K562 (cell line): ENCODE results near the gene RNF213. TPM values are rescaled to one million over a fixed set of nuclear protein-coding genes. Genes with fewer than 3 reads are reported as not detected.

Source experiments
- ATAC-seq: fragments of 200-7000 bp; cut with Tn5 transposase; 3 replicates; pipeline ENCODE4 v1.9.1; 2020; ENCODE audit warnings: moderate library complexity
- BruUV-seq: library from RNA; stranded (reverse); fragments of 400-500 nt; replicated peaks from 2 replicates; lab custom pipeline; 2021; lab: Mats Ljungman, UMichigan
- CTCF ChIA-PET: fragments of 300-600 bp; formaldehyde crosslinking; extraction: SDS; loops from one replicate; lab custom pipeline; 2021; ENCODE audit warnings: low intra/inter-chr PET ratio; lab: Yijun Ruan, JAX
- POLR2A ChIA-PET: fragments of 300-600, 350-650 bp; sonication (Branson Sonifier 250); formaldehyde crosslinking; extraction: SDS; loops from one replicate; lab custom pipeline; 2021; ENCODE audit warnings: antibody characterized with exemption, inconsistent platforms; lab: Yijun Ruan, JAX
- DNase-seq, 4 experiments: peaks; one replicate each; pipeline versions ENCODE4 v3.0.0 to v3.0.0-alpha.2; 2011 to 2018; ENCODE audit warnings: low spot score in 3 of 4, mixed read lengths in 3 of 4; ENCODE audit errors: extremely low read depth in 1 of 4
- FAIRE-seq: peaks from 2 replicates; lab custom pipeline; 2011; peaks lifted over from hg19 to GRCh38; lab: Jason Lieb, UNC
- H2AFZ ChIP-seq: 2 replicates; pipeline ENCODE4 v1.6.0; 2011; ENCODE audit warnings: low read depth, low read length, control low read depth, inconsistent platforms
- H3K27ac ChIP-seq: fragments of 200-600 bp; 3 replicates; pipeline ENCODE4 v1.8.0; 2011; ENCODE audit warnings: low read depth, mild to moderate bottlenecking, control low read depth, inconsistent platforms, low read length, moderate library complexity, mixed read lengths; ENCODE audit errors: extremely low read depth
- H3K27me3 ChIP-seq, 2 experiments: fragments of 300-600 bp in 1 of 2; 2 replicates in 1 of 2; 3 replicates in 1 of 2; pipeline versions ENCODE4 v1.6.0 to v1.8.0; 2011; ENCODE audit warnings: inconsistent platforms in 2 of 2, low read length in 2 of 2, mild to moderate bottlenecking in 1 of 2, mixed read lengths in 1 of 2, moderate library complexity in 1 of 2; ENCODE audit not compliant: control insufficient read depth in 2 of 2, insufficient read depth in 2 of 2
- H3K36me3 ChIP-seq: fragments of 300-600 bp; 3 replicates; pipeline ENCODE4 v1.8.0; 2011; ENCODE audit warnings: mild to moderate bottlenecking, low read length, inconsistent platforms; ENCODE audit not compliant: control insufficient read depth, insufficient read depth
- H3K4me1 ChIP-seq, 2 experiments: fragments of 200-600 bp in 1 of 2; replicated peaks in 1 of 2; 2 replicates in 1 of 2; 3 replicates in 1 of 2; pipeline versions ENCODE4 v1.5.1 to v1.8.0; 2011; ENCODE audit warnings: inconsistent platforms in 2 of 2, low read length in 2 of 2, mild to moderate bottlenecking in 1 of 2, mixed read lengths in 1 of 2, moderate library complexity in 1 of 2; ENCODE audit not compliant: control insufficient read depth in 2 of 2, insufficient read depth in 2 of 2
- H3K4me2 ChIP-seq: 2 replicates; pipeline ENCODE4 v1.6.1; 2011; ENCODE audit warnings: low read length, control low read depth, inconsistent platforms, mixed read lengths; ENCODE audit not compliant: insufficient read depth
- H3K4me3 ChIP-seq: fragments of 200-600 bp; sonication (generic), shearing (Covaris generic); 2 replicates; pipeline ENCODE4 v1.5.1; 2016; ENCODE audit warnings: control low read depth, inconsistent platforms
- H3K79me2 ChIP-seq: fragments of 200-600 bp; 3 replicates; pipeline ENCODE4 v1.8.0; 2011; ENCODE audit warnings: low read length, inconsistent platforms; ENCODE audit not compliant: control insufficient read depth, insufficient read depth
- H3K9ac ChIP-seq, 2 experiments: 2 replicates each; pipeline versions ENCODE4 v1.6.0 to v1.6.1; 2011; ENCODE audit warnings: low read depth in 2 of 2, low read length in 2 of 2, control low read depth in 1 of 2, inconsistent platforms in 1 of 2, mild to moderate bottlenecking in 1 of 2, mixed read lengths in 1 of 2; ENCODE audit not compliant: insufficient read depth in 1 of 2
- H3K9me1 ChIP-seq: one replicate; pipeline ENCODE4 v1.6.0; 2011; ENCODE audit warnings: inconsistent platforms, mild to moderate bottlenecking, low read length, moderate library complexity; ENCODE audit not compliant: control insufficient read depth, insufficient read depth
- H3K9me3 ChIP-seq: replicated peaks from 2 replicates; pipeline ENCODE4 v1.5.1; 2011; ENCODE audit warnings: low read depth, low read length, inconsistent platforms; ENCODE audit not compliant: control insufficient read depth, insufficient read depth
- H4K20me1 ChIP-seq: replicated peaks from 2 replicates; pipeline ENCODE4 v1.6.1; 2011; ENCODE audit warnings: low read length, inconsistent platforms, mixed read lengths; ENCODE audit not compliant: control insufficient read depth, insufficient read depth
- ELK3 ChIP-seq: fragments of 450-650 bp; formaldehyde crosslinking; IDR thresholded peaks from 2 replicates; pipeline ENCODE4 v1.4.0; 2020; ENCODE audit warnings: mild to moderate bottlenecking
- FOXA1 ChIP-seq: fragments of 450-650 bp; IDR thresholded peaks from 2 replicates; pipeline ENCODE4 v1.6.1; 2016; ENCODE audit warnings: mild to moderate bottlenecking, borderline replicate concordance
- MTA2 ChIP-seq: fragments of 450-650 bp; IDR thresholded peaks from 2 replicates; pipeline ENCODE4 v1.6.1; 2016; ENCODE audit warnings: low read depth
- PREB ChIP-seq: sonication (generic); formaldehyde crosslinking; IDR thresholded peaks from 2 replicates; pipeline ENCODE4 v1.8.1; 2023; ENCODE audit warnings: mild to moderate bottlenecking, missing genetic modification reagents
- TCF7 ChIP-seq: sonication (generic); IDR thresholded peaks from 2 replicates; pipeline ENCODE4 v1.6.1; 2016; ENCODE audit warnings: antibody characterized with exemption, borderline replicate concordance
- ZC3H8 ChIP-seq: fragments of 450-650 bp; IDR thresholded peaks from 2 replicates; pipeline ENCODE4 v1.6.1; 2017
- ZNF140 ChIP-seq: fragments of 250-450 bp; sonication (Bioruptor Pico); IDR thresholded peaks from 2 replicates; pipeline ENCODE4 v1.8.0; 2021; ENCODE audit warnings: moderate library complexity, mild to moderate bottlenecking, inconsistent platforms
- ZNF511 ChIP-seq: sonication (generic); formaldehyde crosslinking; IDR thresholded peaks from 2 replicates; pipeline ENCODE4 v1.8.0; 2022; ENCODE audit warnings: mild to moderate bottlenecking, missing genetic modification reagents
- WGBS: fragments of 100-300 bp; shearing (Covaris generic); methylation state at CpG from one replicate; pipeline ENCODE4 v1.1.6; 2016; ENCODE audit warnings: low coverage, mixed read lengths; ENCODE audit not compliant: insufficient coverage; ENCODE audit errors: missing lambda C conversion rate; 5-methylcytosine and 5-hydroxymethylcytosine counted together
- in situ Hi-C: fragments of 300-500 bp; cut with MboI; formaldehyde crosslinking; loops from 4 replicates; pipeline ENCODE4 v1.15.0; 2018; ENCODE audit warnings: inconsistent platforms, mixed read lengths
- intact Hi-C: fragments of 100-400 bp; cut with micrococcal nuclease; formaldehyde crosslinking; loops from 2 replicates; pipeline ENCODE4 v1.14.2; 2022
- polyA plus RNA-seq, 8 experiments: library from polyadenylated mRNA; depleted of rRNA in 4 of 8; stranded (reverse) in 5 of 8; unstranded in 3 of 8; fragments of >200 nt; fragmentation: Nextera tagmentation in 2 of 8; fragmentation: Illumina TruSeq in 1 of 8; extraction: Ambion mirVana in 2 of 8; extraction: Trizol in 1 of 8; gene quantifications; 2 replicates each; pipeline versions ENCODE4 v1.2.1 to v1.2.3, GENCODE V29; 2011 to 2014; ENCODE audit warnings: inconsistent platforms in 1 of 8, missing spikeins in 1 of 8
- total RNA-seq, 7 experiments: library from RNA; depleted of rRNA in 6 of 7; stranded (reverse); fragments of >200 nt in 6 of 7; fragmentation: Illumina TruSeq in 2 of 7; extraction: Trizol in 2 of 7; gene quantifications; 2 replicates each; pipeline versions ENCODE4 v1.2.1 to v1.2.3, GENCODE V29; 2011 to 2021; ENCODE audit warnings: low replicate concordance in 1 of 7
- TF ChIP-seq, protein P1 (sequence below), 3 experiments: fragments of 200-800 bp in 1 of 3; sonication (Bioruptor generic) in 1 of 3; sonication (generic) in 1 of 3; formaldehyde crosslinking in 1 of 3; IDR thresholded peaks; 2 replicates each; pipeline versions ENCODE4 v1.6.1 to v1.8.0; 2016 to 2022; ENCODE audit warnings: mild to moderate bottlenecking in 2 of 3, missing compliant biosample characterization in 2 of 3, missing genetic modification characterization in 2 of 3, missing genetic modification reagents in 1 of 3

Gene RNF213
- total and polyA plus RNA-seq, 9 of the 15 experiments (the other 6 are each of a cell fraction or from before 2014, with no cell fraction given): 5.3 to 33.6 (median 17.9) TPM

GRCh38 chr17:80236911-80237310, 23.7 kb upstream of the RNF213 start:
- CTCF ChIA-PET: no interaction called here

More at GRCh38 chr17:80236911-80237310, 23.7 kb upstream of the RNF213 start:
- TF ChIP-seq, protein P1, sequence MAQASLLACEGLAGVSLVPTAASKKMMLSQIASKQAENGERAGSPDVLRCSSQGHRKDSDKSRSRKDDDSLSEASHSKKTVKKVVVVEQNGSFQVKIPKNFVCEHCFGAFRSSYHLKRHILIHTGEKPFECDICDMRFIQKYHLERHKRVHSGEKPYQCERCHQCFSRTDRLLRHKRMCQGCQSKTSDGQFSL (CRISPR knock-in tag; IDR thresholded peaks at IDR 0.05): no peak
- TF ChIP-seq, protein P1 (tag; IDR thresholded peaks at IDR 0.05): no peak
- TF ChIP-seq ZNF511 (CRISPR knock-in tag): no peak
- no peak for TF ChIP-seq PREB (CRISPR knock-in tag)
- TF ChIP-seq FOXA1: no peak
- no peak for TF ChIP-seq ELK3 (CRISPR knock-in tag)
- TF ChIP-seq MTA2: no peak
- no peak for TF ChIP-seq ZNF140
- TF ChIP-seq ZC3H8: no peak
- no peak for TF ChIP-seq TCF7
- Histone ChIP-seq H3K36me3 (no peaks in the 10 kb centered on the region), H3K79me2 (no peaks in the 10 kb centered on the region), H3K4me2 (no peak overlapping the region), H3K27me3 (no peaks in the 10 kb centered on the region), H3K9ac (no peak overlapping the region), H3K9me1 (no peaks in the 10 kb centered on the region), H3K4me3 (no peak overlapping the region), H3K27ac (no peak overlapping the region), H3K9me3 (no peaks in the 10 kb centered on the region), H4K20me1 (no peaks in the 10 kb centered on the region), H2AFZ (no peak overlapping the region), H3K4me1 (no peaks in the 10 kb centered on the region)
- no TSS peak for BruUV-seq
- FAIRE-seq (no peak), ATAC-seq (no peak), DNase-seq (no peak)
- intact Hi-C loops (no loop called here), in situ Hi-C loops (no loop called here)
- POLR2A ChIA-PET: no interaction called here
- WGBS: 59% methylated on average over 12 of the region's 17 CpGs
